Measurements from ENCODE around the gene CBFA2T3.

Gene CBFA2T3

GRCh38 chr16:88841521-88842307, 135.3 kb downstream of the CBFA2T3 start:
- H3K4me2 ChIP-seq (ENCODE audit: low read length): no peak overlapping the region
- H3K4me3 ChIP-seq (ENCODE audit: low read depth, low read length): no peak overlapping the region
- H3K4me1 ChIP-seq: no peaks in the 10 kb centered on the region
- H3K36me3 ChIP-seq (ENCODE audit: control insufficient read depth, insufficient read depth, low read length): no peaks in the 10 kb centered on the region
- H3K27me3 ChIP-seq (ENCODE audit: control insufficient read depth, insufficient read depth, low read length): no peaks in the 10 kb centered on the region
- no peak overlapping the region for H3K27ac ChIP-seq
- peaks cover 2% of the 10 kb centered on the region for H3K79me2 ChIP-seq
- TF ChIP-seq, protein P1, sequence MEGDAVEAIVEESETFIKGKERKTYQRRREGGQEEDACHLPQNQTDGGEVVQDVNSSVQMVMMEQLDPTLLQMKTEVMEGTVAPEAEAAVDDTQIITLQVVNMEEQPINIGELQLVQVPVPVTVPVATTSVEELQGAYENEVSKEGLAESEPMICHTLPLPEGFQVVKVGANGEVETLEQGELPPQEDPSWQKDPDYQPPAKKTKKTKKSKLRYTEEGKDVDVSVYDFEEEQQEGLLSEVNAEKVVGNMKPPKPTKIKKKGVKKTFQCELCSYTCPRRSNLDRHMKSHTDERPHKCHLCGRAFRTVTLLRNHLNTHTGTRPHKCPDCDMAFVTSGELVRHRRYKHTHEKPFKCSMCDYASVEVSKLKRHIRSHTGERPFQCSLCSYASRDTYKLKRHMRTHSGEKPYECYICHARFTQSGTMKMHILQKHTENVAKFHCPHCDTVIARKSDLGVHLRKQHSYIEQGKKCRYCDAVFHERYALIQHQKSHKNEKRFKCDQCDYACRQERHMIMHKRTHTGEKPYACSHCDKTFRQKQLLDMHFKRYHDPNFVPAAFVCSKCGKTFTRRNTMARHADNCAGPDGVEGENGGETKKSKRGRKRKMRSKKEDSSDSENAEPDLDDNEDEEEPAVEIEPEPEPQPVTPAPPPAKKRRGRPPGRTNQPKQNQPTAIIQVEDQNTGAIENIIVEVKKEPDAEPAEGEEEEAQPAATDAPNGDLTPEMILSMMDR (IDR thresholded peaks at IDR 0.05): no peak
- H3K9me3 ChIP-seq (ENCODE audit: control insufficient read depth, low read length): no peaks in the 10 kb centered on the region
- no peak overlapping the region for H3K9ac ChIP-seq
- no peak overlapping the region for H2AFZ ChIP-seq

DNA sequence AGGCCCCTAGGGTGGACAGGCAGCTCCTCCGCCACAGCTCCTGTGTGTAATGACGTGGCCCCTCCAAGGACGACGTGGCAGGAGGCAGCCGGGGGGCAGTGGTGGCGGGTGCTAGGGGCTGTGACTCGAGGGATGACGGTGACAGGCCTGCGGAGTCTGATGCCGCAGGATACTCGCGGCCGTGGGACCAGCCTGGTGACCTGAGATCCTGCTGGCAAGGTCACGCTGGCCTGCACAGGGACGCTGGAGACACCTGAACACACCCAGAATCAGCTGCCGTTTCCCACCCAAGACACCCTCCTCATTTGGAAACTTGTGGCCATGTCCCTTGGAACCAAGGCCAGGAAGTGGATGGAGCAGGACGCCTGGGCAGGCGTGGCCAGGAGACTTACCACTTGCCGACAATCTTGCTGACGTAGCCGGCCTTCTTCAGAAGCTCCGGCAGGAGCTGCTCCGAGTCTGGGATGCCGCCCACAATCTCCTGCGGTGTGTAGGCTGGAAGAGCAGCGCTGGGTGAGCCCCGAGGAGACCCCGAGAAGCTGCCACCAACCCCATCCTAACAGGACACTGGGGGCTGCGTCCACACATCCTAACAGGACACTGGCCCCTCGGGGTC, 136.3 kb downstream of the CBFA2T3 start:
- Histone ChIP-seq H3K36me3 (ENCODE audit: control insufficient read depth, insufficient read depth, low read length) (no peaks in the 10 kb centered on the region), H3K27me3 (ENCODE audit: control insufficient read depth, insufficient read depth, low read length) (no peaks in the 10 kb centered on the region), H3K4me3 (ENCODE audit: low read depth, low read length) (no peak overlapping the region), H3K4me2 (ENCODE audit: low read length) (no peak overlapping the region), H3K79me2 (no peaks in the 10 kb centered on the region), H3K9ac (no peak overlapping the region), H3K27ac (no peak overlapping the region), H3K9me3 (ENCODE audit: control insufficient read depth, low read length) (no peaks in the 10 kb centered on the region), H3K4me1 (no peaks in the 10 kb centered on the region), H2AFZ (no peak overlapping the region)
- TF ChIP-seq, protein P1 (IDR thresholded peaks at IDR 0.05): no peak

DNA sequence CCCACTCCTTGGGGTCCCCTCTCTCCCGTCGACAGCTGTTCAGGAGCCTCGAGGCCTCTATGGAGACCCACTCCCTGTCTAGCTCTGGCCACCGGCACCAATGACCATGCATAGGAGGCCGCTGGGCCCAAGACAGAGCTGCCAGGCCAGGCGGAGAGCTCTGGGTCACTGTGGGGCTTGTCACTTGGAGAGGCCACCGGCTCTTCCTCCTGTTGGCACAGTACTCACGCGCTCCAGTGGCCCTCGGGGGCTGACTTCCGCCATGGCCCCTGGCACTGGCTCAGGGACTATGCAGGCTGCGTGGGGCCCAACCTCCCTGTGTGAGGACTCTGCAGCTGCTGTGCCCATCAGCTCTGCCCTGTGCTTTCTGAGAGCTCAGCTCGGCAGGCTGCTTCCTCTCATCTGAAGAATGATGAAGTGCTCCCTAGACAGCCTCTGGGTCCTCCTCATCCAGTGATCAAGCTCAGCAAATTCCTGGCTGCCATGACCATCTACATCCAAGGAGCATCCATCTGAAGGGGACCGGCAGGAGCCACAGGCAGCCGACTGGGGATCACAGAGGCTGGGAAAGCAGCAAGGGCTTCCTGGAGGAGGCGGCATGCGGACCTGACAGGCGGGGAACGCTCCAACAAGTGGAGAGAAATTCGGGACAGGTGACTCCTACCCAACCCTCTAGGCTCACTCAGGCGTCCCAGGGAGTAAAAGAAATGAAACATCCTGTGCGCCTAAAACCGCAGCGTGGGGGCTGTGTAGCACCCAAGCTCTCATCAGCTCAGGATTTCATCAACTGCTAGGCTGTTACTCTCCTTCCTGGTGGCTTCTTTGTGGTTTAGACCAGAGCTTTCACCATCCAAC, 137.0 kb downstream of the CBFA2T3 start:
- Histone ChIP-seq H3K36me3 (ENCODE audit: control insufficient read depth, insufficient read depth, low read length) (no peaks in the 10 kb centered on the region), H3K27me3 (ENCODE audit: control insufficient read depth, insufficient read depth, low read length) (no peaks in the 10 kb centered on the region), H3K4me1 (no peaks in the 10 kb centered on the region), H3K4me3 (ENCODE audit: low read depth, low read length) (no peak overlapping the region), H2AFZ (no peak overlapping the region), H3K4me2 (ENCODE audit: low read length) (no peak overlapping the region), H3K79me2 (no peaks in the 10 kb centered on the region), H3K27ac (no peak overlapping the region), H3K9me3 (ENCODE audit: control insufficient read depth, low read length) (no peaks in the 10 kb centered on the region), H3K9ac (no peak overlapping the region)
- TF ChIP-seq, protein P1 (IDR thresholded peaks at IDR 0.05): no peak

- TF ChIP-seq, protein P1 (IDR thresholded peaks at IDR 0.05): no peak
- Histone ChIP-seq H3K27ac (no peak overlapping the region), H3K79me2 (no peaks in the 10 kb centered on the region), H3K4me3 (ENCODE audit: low read depth, low read length) (no peak overlapping the region), H3K9ac (no peak overlapping the region), H2AFZ (no peak overlapping the region), H3K4me2 (ENCODE audit: low read length) (no peak overlapping the region), H3K27me3 (ENCODE audit: control insufficient read depth, insufficient read depth, low read length) (no peaks in the 10 kb centered on the region), H3K36me3 (ENCODE audit: control insufficient read depth, insufficient read depth, low read length) (no peaks in the 10 kb centered on the region), H3K9me3 (ENCODE audit: control insufficient read depth, low read length) (no peaks in the 10 kb centered on the region), H3K4me1 (no peaks in the 10 kb centered on the region)
Observed at GRCh38 chr16:88839026-88839529, 137.9 kb downstream of the CBFA2T3 start.

Data from parathyroid adenoma (tissue), 2 donors.